CD4-positive, alpha-beta T cell treated with Interleukin-15 for 1 hour (primary cell): ENCODE results near the gene COBL.

ENCODE experiments used
- DNase-seq: peaks from one replicate; pipeline ENCODE4 v3.0.0-alpha.2; 2020

Gene COBL

GRCh38 chr7:51067258-51067657, 249.4 kb downstream of the COBL start:
- no peak for DNase-seq

- DNase-seq = no peak
Measured at GRCh38 chr7:51066405-51066882, 250.2 kb downstream of the COBL start.

GRCh38 chr7:51065766-51066165, 250.8 kb downstream of the COBL start:
- no peak for DNase-seq

GRCh38 chr7:51064688-51065087, 251.9 kb downstream of the COBL start:
- DNase-seq = no peak

- no peak for DNase-seq
Measured at GRCh38 chr7:51062222-51062987, 254.2 kb downstream of the COBL start.

- DNase-seq = no peak
Measured at GRCh38 chr7:51060536-51060935, 256.1 kb downstream of the COBL start.

- no peak for DNase-seq
Measured at GRCh38 chr7:51059504-51060142, 257.0 kb downstream of the COBL start.

- no peak for DNase-seq
Measured at GRCh38 chr7:51058764-51059163, 257.8 kb downstream of the COBL start.

- DNase-seq = no peak
Measured at GRCh38 chr7:51055039-51055840, 261.4 kb downstream of the COBL start.

- DNase-seq = no peak
Measured at GRCh38 chr7:51054231-51054630, 262.4 kb downstream of the COBL start.

GRCh38 chr7:51053160-51053925, 263.3 kb downstream of the COBL start:
- no peak for DNase-seq

GRCh38 chr7:51046482-51046881, 270.1 kb downstream of the COBL start:
- DNase-seq = no peak

GRCh38 chr7:51046103-51046466, 270.5 kb downstream of the COBL start:
- DNase-seq = no peak

GRCh38 chr7:51045319-51046102, 271.1 kb downstream of the COBL start:
- DNase-seq = no peak

- no peak for DNase-seq
Measured at GRCh38 chr7:51043461-51043860, 273.1 kb downstream of the COBL start.

GRCh38 chr7:51040787-51041186, 275.8 kb downstream of the COBL start:
- DNase-seq = no peak

GRCh38 chr7:51038573-51038972, 278.0 kb downstream of the COBL start:
- DNase-seq = no peak

GRCh38 chr7:51035716-51036115, 280.9 kb downstream of the COBL start:
- no peak for DNase-seq

- DNase-seq = no peak
Measured at GRCh38 chr7:51034521-51035264, 281.9 kb downstream of the COBL start.

- no peak for DNase-seq
Measured at GRCh38 chr7:51033727-51034520, 282.7 kb downstream of the COBL start.
